ENCODE results near the gene PHYHD1. TPM values are rescaled to one million over a fixed set of nuclear protein-coding genes. Genes with fewer than 3 reads are reported as not detected.

Gene PHYHD1
- total RNA-seq, 1 experiment from 2014 or later = 1.6 TPM

- Histone ChIP-seq H3K4me3 (ENCODE audit: low read length) (peak overlapping the region; percentile 83), H3K9me3 (ENCODE audit: low read length) (no peaks in the 10 kb centered on the region), H3K4me1 (ENCODE audit: insufficient read depth, low read length) (peaks cover 10% of the 10 kb centered on the region; the same call in 1 of the 2 replicates), H3K27ac (ENCODE audit: low read length) (peak overlapping the region; percentile 20; the same call in 1 of the 2 replicates), H2AFZ (ENCODE audit: low read length) (peak overlapping the region; percentile 84), H3F3A (ENCODE audit: low read length, unreplicated experiment) (no peaks in the 10 kb centered on the region), H3K9ac (ENCODE audit: low read length) (peak overlapping the region; percentile 93), H3K27me3 (ENCODE audit: low read length) (no peaks in the 10 kb centered on the region), H3K36me3 (ENCODE audit: low read depth, low read length) (no peaks in the 10 kb centered on the region), H3K79me2 (ENCODE audit: low read length) (peaks cover 25% of the 10 kb centered on the region), H4K20me1 (ENCODE audit: low read length) (no peaks in the 10 kb centered on the region), H3K4me2 (ENCODE audit: low read length) (peak overlapping the region; percentile 85), H3K9me2 (replicated peaks; ENCODE audit: low read length) (no peaks in the 10 kb centered on the region)
- ChIA-PET CTCF (interaction anchor here (0.5 kb wide), 1 partner anchor 16 kb away, joined by 3 read pairs; no protein-coding TSS in a partner anchor), POLR2A (ENCODE audit: unreplicated experiment) (no interaction called here)
- no peak for TF ChIP-seq EZH2phosphoT487 (IDR thresholded peaks at IDR 0.05; ENCODE audit: borderline replicate concordance, low read length)
- TF ChIP-seq EZH2 (IDR thresholded peaks at IDR 0.05; ENCODE audit: low read length, unreplicated experiment) = no peak
- TF ChIP-seq, protein P1, sequence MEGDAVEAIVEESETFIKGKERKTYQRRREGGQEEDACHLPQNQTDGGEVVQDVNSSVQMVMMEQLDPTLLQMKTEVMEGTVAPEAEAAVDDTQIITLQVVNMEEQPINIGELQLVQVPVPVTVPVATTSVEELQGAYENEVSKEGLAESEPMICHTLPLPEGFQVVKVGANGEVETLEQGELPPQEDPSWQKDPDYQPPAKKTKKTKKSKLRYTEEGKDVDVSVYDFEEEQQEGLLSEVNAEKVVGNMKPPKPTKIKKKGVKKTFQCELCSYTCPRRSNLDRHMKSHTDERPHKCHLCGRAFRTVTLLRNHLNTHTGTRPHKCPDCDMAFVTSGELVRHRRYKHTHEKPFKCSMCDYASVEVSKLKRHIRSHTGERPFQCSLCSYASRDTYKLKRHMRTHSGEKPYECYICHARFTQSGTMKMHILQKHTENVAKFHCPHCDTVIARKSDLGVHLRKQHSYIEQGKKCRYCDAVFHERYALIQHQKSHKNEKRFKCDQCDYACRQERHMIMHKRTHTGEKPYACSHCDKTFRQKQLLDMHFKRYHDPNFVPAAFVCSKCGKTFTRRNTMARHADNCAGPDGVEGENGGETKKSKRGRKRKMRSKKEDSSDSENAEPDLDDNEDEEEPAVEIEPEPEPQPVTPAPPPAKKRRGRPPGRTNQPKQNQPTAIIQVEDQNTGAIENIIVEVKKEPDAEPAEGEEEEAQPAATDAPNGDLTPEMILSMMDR (conservative IDR thresholded peaks at IDR 0.05; ENCODE audit: low read depth, low read length) = no peak
- DNase-seq (peak; percentile 2), ATAC-seq (peak; percentile 45)
- intact Hi-C loops (cut with micrococcal nuclease) = no loop called here
- BruUV-seq (replicated peaks) = TSS peak; percentile 76
Measured at GRCh38 chr9:128946571-128947276, 25.9 kb downstream of the PHYHD1 start.

GRCh38 chr9:128947277-128947526 is 26.4 kb downstream of the PHYHD1 start:
- ATAC-seq = no peak; the same call in 1 of the 2 replicates

More at GRCh38 chr9:128947277-128947526, 26.4 kb downstream of the PHYHD1 start:
- H3K36me3 ChIP-seq (ENCODE audit: low read depth, low read length) = no peaks in the 10 kb centered on the region
- ChIA-PET POLR2A (ENCODE audit: unreplicated experiment) (no interaction called here), CTCF (no interaction called here)
- peak overlapping the region; percentile 20; the same call in 1 of the 2 replicates for H3K27ac ChIP-seq (ENCODE audit: low read length)
- peak overlapping the region; percentile 93 for H3K9ac ChIP-seq (ENCODE audit: low read length)
- TF ChIP-seq EZH2 (IDR thresholded peaks at IDR 0.05; ENCODE audit: low read length, unreplicated experiment) (no peak), EZH2phosphoT487 (IDR thresholded peaks at IDR 0.05; ENCODE audit: borderline replicate concordance, low read length) (no peak)
- TF ChIP-seq, protein P1 (conservative IDR thresholded peaks at IDR 0.05; ENCODE audit: low read depth, low read length) = no peak
- no peak for DNase-seq
- H3K9me2 ChIP-seq (replicated peaks; ENCODE audit: low read length) = no peaks in the 10 kb centered on the region
- H3K27me3 ChIP-seq (ENCODE audit: low read length) = no peaks in the 10 kb centered on the region
- H2AFZ ChIP-seq (ENCODE audit: low read length) = peak overlapping the region; percentile 84
- peak overlapping the region; percentile 85 for H3K4me2 ChIP-seq (ENCODE audit: low read length)
- no peaks in the 10 kb centered on the region for H3F3A ChIP-seq (ENCODE audit: low read length, unreplicated experiment)
- no peaks in the 10 kb centered on the region for H4K20me1 ChIP-seq (ENCODE audit: low read length)
- H3K4me3 ChIP-seq (ENCODE audit: low read length) = peak overlapping the region; percentile 83
- peaks cover 10% of the 10 kb centered on the region; the same call in 1 of the 2 replicates for H3K4me1 ChIP-seq (ENCODE audit: insufficient read depth, low read length)
- no peaks in the 10 kb centered on the region for H3K9me3 ChIP-seq (ENCODE audit: low read length)
- intact Hi-C loops (cut with micrococcal nuclease) = no loop called here
- H3K79me2 ChIP-seq (ENCODE audit: low read length) = peaks cover 25% of the 10 kb centered on the region
- no TSS peak for BruUV-seq (replicated peaks)
